H1 (cell line): ENCODE measurements around the gene ABHD16A. TPM values are rescaled to one million over a fixed set of nuclear protein-coding genes. Genes with fewer than 3 reads are reported as not detected.

ENCODE experiments used
- CTCF ChIA-PET: fragments of 300-600 bp; sonication (Branson Sonifier 250); formaldehyde crosslinking; loops from one replicate; lab custom pipeline; 2021; ENCODE audit not compliant: partially characterized antibody; lab: Charles Lee
- POLR2A ChIA-PET: fragments of 300-600 bp; sonication (Branson Sonifier 250); formaldehyde crosslinking; loops from one replicate; lab custom pipeline; 2021; ENCODE audit warnings: inconsistent platforms; ENCODE audit not compliant: partially characterized antibody; lab: Charles Lee
- DNase-seq, 2 experiments: peaks; one replicate each; pipeline versions ENCODE4 v3.0.0 to v3.0.0-alpha.2; 2010 to 2022; ENCODE audit warnings: low spot score in 2 of 2, low read depth in 1 of 2, mixed read lengths in 1 of 2
- FAIRE-seq: peaks from 2 replicates; lab custom pipeline; 2011; peaks lifted over from hg19 to GRCh38; lab: Jason Lieb, UNC
- H2AFZ ChIP-seq: 2 replicates; pipeline ENCODE4 v1.8.1; 2012; ENCODE audit warnings: low read length, inconsistent platforms
- H2AK5ac ChIP-seq: 2 replicates; pipeline ENCODE4 v1.6.1; 2013; ENCODE audit warnings: low read depth, low read length
- H2BK120ac ChIP-seq: replicated peaks from 2 replicates; pipeline ENCODE3; 2013; ENCODE audit warnings: low read depth, low read length, inconsistent platforms
- H2BK12ac ChIP-seq: 2 replicates; pipeline ENCODE4 v1.6.1; 2013; ENCODE audit warnings: low read depth, low read length
- H2BK15ac ChIP-seq: 2 replicates; pipeline ENCODE4 v1.6.1; 2013; ENCODE audit warnings: low read length
- H2BK20ac ChIP-seq: 2 replicates; pipeline ENCODE4 v1.6.1; 2013; ENCODE audit warnings: low read length
- H2BK5ac ChIP-seq: 2 replicates; pipeline ENCODE4 v1.6.1; 2013; ENCODE audit warnings: low read depth, low read length
- H3K14ac ChIP-seq: 2 replicates; pipeline ENCODE4 v1.6.1; 2013; ENCODE audit warnings: inconsistent platforms; ENCODE audit not compliant: insufficient read length
- H3K18ac ChIP-seq: 2 replicates; pipeline ENCODE4 v1.6.1; 2013; ENCODE audit warnings: low read length; ENCODE audit errors: extremely low read depth
- H3K23ac ChIP-seq: 2 replicates; pipeline ENCODE4 v1.6.1; 2013; ENCODE audit warnings: inconsistent platforms; ENCODE audit not compliant: insufficient read length
- H3K23me2 ChIP-seq: 2 replicates; pipeline ENCODE4 v1.6.1; 2013; ENCODE audit warnings: low read depth, low read length
- H3K27ac ChIP-seq: 2 replicates; pipeline ENCODE4 v1.6.1; 2011; ENCODE audit warnings: low read depth, low read length, inconsistent platforms
- H3K27me3 ChIP-seq, 4 experiments: replicated peaks in 1 of 4; 1 replicate in 1 of 4; 2 replicates in 3 of 4; pipeline versions ENCODE4 v1.6.1 to v1.8.1; 2011 to 2013; ENCODE audit warnings: low read length in 3 of 4, mild to moderate bottlenecking in 3 of 4, inconsistent platforms in 2 of 4, mixed read lengths in 2 of 4, moderate library complexity in 1 of 4; ENCODE audit not compliant: control insufficient read depth in 3 of 4, insufficient read depth in 3 of 4; ENCODE audit errors: extremely low read depth in 1 of 4
- H3K36me3 ChIP-seq, 4 experiments: 2 replicates each; pipeline versions ENCODE4 v1.6.1 to v1.8.1; 2011 to 2013; ENCODE audit warnings: mild to moderate bottlenecking in 4 of 4, low read length in 3 of 4, moderate library complexity in 2 of 4, control low read depth in 1 of 4, inconsistent platforms in 1 of 4; ENCODE audit not compliant: insufficient read depth in 4 of 4, control insufficient read depth in 2 of 4
- H3K4ac ChIP-seq: replicated peaks from 2 replicates; pipeline ENCODE3; 2013; ENCODE audit warnings: low read length, low read depth, mixed read lengths, inconsistent platforms; ENCODE audit not compliant: insufficient read length
- H3K4me1 ChIP-seq, 4 experiments: replicated peaks in 1 of 4; 1 replicate in 1 of 4; 2 replicates in 3 of 4; pipeline versions ENCODE4 v1.6.1 to v1.8.1; 2011 to 2013; ENCODE audit warnings: low read length in 3 of 4, inconsistent platforms in 2 of 4, mixed read lengths in 1 of 4; ENCODE audit not compliant: insufficient read depth in 4 of 4, control insufficient read depth in 3 of 4
- H3K4me2 ChIP-seq, 2 experiments: 2 replicates each; pipeline versions ENCODE4 v1.6.1 to v1.8.1; 2011 to 2013; ENCODE audit warnings: low read depth in 2 of 2, low read length in 2 of 2, control low read depth in 1 of 2, inconsistent platforms in 1 of 2, mild to moderate bottlenecking in 1 of 2; ENCODE audit not compliant: insufficient read depth in 1 of 2
- H3K4me3 ChIP-seq, 4 experiments: fragments of 200-600, 300-600 bp in 1 of 4; sonication (generic), shearing (Covaris generic), sonication (Bioruptor Twin) in 1 of 4; 2 replicates each; pipeline versions ENCODE4 v1.5.1 to v1.8.1; 2011 to 2016; ENCODE audit warnings: low read length in 4 of 4, low read depth in 3 of 4, control low read depth in 2 of 4, inconsistent platforms in 2 of 4, mild to moderate bottlenecking in 2 of 4, mixed read lengths in 1 of 4, moderate library complexity in 1 of 4; ENCODE audit not compliant: insufficient read depth in 2 of 4; ENCODE audit errors: extremely low read depth in 1 of 4
- H3K56ac ChIP-seq: replicated peaks from 2 replicates; pipeline ENCODE3; 2013; ENCODE audit warnings: low read depth, mild to moderate bottlenecking, mixed read lengths, low read length, inconsistent platforms; ENCODE audit not compliant: insufficient read length
- H3K79me1 ChIP-seq: 2 replicates; pipeline ENCODE4 v1.6.1; 2013; ENCODE audit warnings: low read depth, low read length, control low read depth
- H3K79me2 ChIP-seq, 2 experiments: 2 replicates each; pipeline versions ENCODE4 v1.6.1 to v1.8.1; 2012 to 2013; ENCODE audit warnings: low read length in 2 of 2, mild to moderate bottlenecking in 2 of 2, inconsistent platforms in 1 of 2; ENCODE audit not compliant: insufficient read depth in 2 of 2, control insufficient read depth in 1 of 2
- H3K9ac ChIP-seq, 4 experiments: replicated peaks in 1 of 4; 1 replicate in 1 of 4; 2 replicates in 3 of 4; pipeline versions ENCODE4 v1.6.1 to v1.8.1; 2011 to 2013; ENCODE audit warnings: low read depth in 3 of 4, low read length in 3 of 4, control low read depth in 2 of 4, mild to moderate bottlenecking in 2 of 4, moderate library complexity in 2 of 4, inconsistent platforms in 1 of 4; ENCODE audit errors: extremely low read depth in 1 of 4
- H3K9me3 ChIP-seq, 2 experiments: 2 replicates each; pipeline versions ENCODE4 v1.6.1 to v1.8.1; 2012 to 2013; ENCODE audit warnings: mild to moderate bottlenecking in 2 of 2, moderate library complexity in 2 of 2, control low read depth in 1 of 2, inconsistent platforms in 1 of 2, low read depth in 1 of 2, low read length in 1 of 2, mixed read lengths in 1 of 2; ENCODE audit not compliant: insufficient read depth in 2 of 2
- H4K20me1 ChIP-seq, 2 experiments: replicated peaks in 1 of 2; 2 replicates each; pipeline versions ENCODE3 to v1.8.1; 2011 to 2013; ENCODE audit warnings: inconsistent platforms in 2 of 2, low read length in 2 of 2, mild to moderate bottlenecking in 1 of 2; ENCODE audit not compliant: insufficient read depth in 2 of 2, control insufficient read depth in 1 of 2
- H4K5ac ChIP-seq: 2 replicates; pipeline ENCODE4 v1.6.1; 2013; ENCODE audit warnings: low read length, low read depth, mixed read lengths, inconsistent platforms; ENCODE audit not compliant: insufficient read length
- H4K8ac ChIP-seq: 2 replicates; pipeline ENCODE4 v1.8.0; 2013; ENCODE audit warnings: mild to moderate bottlenecking, moderate library complexity, low read length, inconsistent platforms; ENCODE audit not compliant: insufficient read depth; ENCODE audit errors: extremely low read depth
- H4K91ac ChIP-seq: replicated peaks from 2 replicates; pipeline ENCODE3; 2013; ENCODE audit warnings: low read length, mixed read lengths, inconsistent platforms; ENCODE audit not compliant: insufficient read length
- ATF2 ChIP-seq: IDR thresholded peaks from 2 replicates; pipeline ENCODE4 v1.6.1; 2012; ENCODE audit warnings: low read length, inconsistent platforms
- ATF3 ChIP-seq: IDR thresholded peaks from 2 replicates; pipeline ENCODE4 v1.6.1; 2011; ENCODE audit warnings: low read depth, mild to moderate bottlenecking, low read length; ENCODE audit not compliant: insufficient read depth
- CBX5 ChIP-seq: fragments of 300-800, 300-1000 bp; sonication (generic); IDR thresholded peaks from 2 replicates; pipeline ENCODE4 v1.7.1; 2016; ENCODE audit warnings: antibody characterized with exemption, low read length, low read depth
- RAD21 ChIP-seq, 2 experiments: IDR thresholded peaks in 1 of 2; conservative IDR thresholded peaks in 1 of 2; 2 replicates each; pipeline ENCODE4 v1.6.1; 2011; ENCODE audit warnings: low read depth in 2 of 2, low read length in 2 of 2, improper control_type of control experiment in 1 of 2, inconsistent platforms in 1 of 2, mild to moderate bottlenecking in 1 of 2, moderate library complexity in 1 of 2
- YY1 ChIP-seq: IDR thresholded peaks from 2 replicates; pipeline ENCODE4 v1.6.1; 2011; ENCODE audit warnings: low read depth, mild to moderate bottlenecking, low read length
- WGBS, 2 experiments: shearing (Covaris generic) in 1 of 2; methylation state at CpG; one replicate each; pipeline versions ENCODE4 v1.1.6 to v1.1.7; 2013 to 2015; ENCODE audit warnings: low lambda C conversion rate in 2 of 2, mixed read lengths in 2 of 2, inconsistent platforms in 1 of 2, low coverage in 1 of 2, missing lambda C conversion rate in 1 of 2; ENCODE audit not compliant: insufficient replicate concordance in 2 of 2, insufficient coverage in 1 of 2, insufficient read length in 1 of 2; ENCODE audit errors: extremely low coverage in 1 of 2, missing lambda C conversion rate in 1 of 2; 5-methylcytosine and 5-hydroxymethylcytosine counted together
- polyA plus RNA-seq, 7 experiments: library from polyadenylated mRNA; depleted of rRNA in 3 of 7; stranded (reverse) in 5 of 7; unstranded in 2 of 7; fragments of >200 nt in 5 of 7; fragments of 200-250 nt in 2 of 7; gene quantifications; 1 replicate in 5 of 7; 2 replicates in 1 of 7; 4 replicates in 1 of 7; pipeline versions ENCODE4 v1.2.1 to v1.2.3, GENCODE V29; 2011 to 2013; ENCODE audit warnings: missing spikeins in 2 of 7, mixed read lengths in 2 of 7
- total RNA-seq: library from RNA; stranded (reverse); fragmentation: NEBNext Ultra II Directional; extraction: Animal tissue kit (Norgen Biotek cat#: 25700); gene quantifications from 2 replicates; pipeline ENCODE4 v1.2.1, GENCODE V29; 2021

Gene ABHD16A
- total and polyA plus RNA-seq, 2 of the 8 experiments (the other 6 are each of a cell fraction or from before 2014, with no cell fraction given), result 32.9 to 40.2 TPM

GRCh38 chr6:31734247-31734820, 31.2 kb upstream of the ABHD16A start:
- no peak for DNase-seq
- peaks cover 20% of the 10 kb centered on the region for H3K23me2 ChIP-seq
- H2AFZ ChIP-seq, result no peak overlapping the region
- no peak overlapping the region for H3K14ac ChIP-seq
- H4K5ac ChIP-seq, result no peak overlapping the region
- H2BK12ac ChIP-seq, result peak overlapping the region; percentile 3; the same call in 1 of the 2 replicates
- H3K36me3 ChIP-seq, result peaks cover 10 to 30% (median 21%) of the 10 kb centered on the region in 4 experiments
- peak overlapping the region; percentile 53; the same call in 1 of the 2 replicates for H2BK5ac ChIP-seq
- ChIA-PET POLR2A (interaction anchor here (0.7 to 8.7 kb wide), 13 partner anchors 10 to 347 kb away, joined by 3 to 73 read pairs (median 4); partner anchors contain the start of genes CSNK2B, DDX39B, GPANK1 and LY6G6C), CTCF (interaction anchor here (1.0 to 5.6 kb wide), 5 partner anchors 11 to 96 kb away, joined by 3 to 23 read pairs (median 5); partner anchors contain the start of gene MPIG6B)
- 0 out of 2 replicates have a peak overlapping the region, but pooled peaks have one; percentile 3 for H2AK5ac ChIP-seq
- H3K56ac ChIP-seq, result no peak overlapping the region
- H4K20me1 ChIP-seq, result peaks cover 4 to 5% of the 10 kb centered on the region in 2 experiments
- H2BK120ac ChIP-seq, result no peak overlapping the region
- no peak overlapping the region for H4K8ac ChIP-seq
- 0% methylated on average over 2 of the region's 2 CpGs; no CpG with 5 or more reads in 1 of the 2 experiments for WGBS, 2 experiments
- peak overlapping the region; percentile 4; the same call in 1 of the 2 replicates for H2BK15ac ChIP-seq
- peak overlapping the region; percentile 78 to 99 for H3K4me2 ChIP-seq
- no peak overlapping the region; a peak in 2 of 7 replicates for H3K9ac ChIP-seq
- H3K4me1 ChIP-seq, result peaks cover 22 to 32% (median 25%) of the 10 kb centered on the region in 4 experiments
- H3K18ac ChIP-seq, result no peak overlapping the region; the same call in 1 of the 2 replicates
- no peak overlapping the region; the same call in 1 of the 2 replicates for H2BK20ac ChIP-seq
- H3K79me2 ChIP-seq, result peaks cover 0 to 26% of the 10 kb centered on the region in 2 experiments; a peak in 2 of 4 replicates
- H3K4ac ChIP-seq, result peak overlapping the region; percentile 5
- TF ChIP-seq ATF3 (peak; percentile 60), ATF2 (0 out of 2 replicates have a peak, but pooled peaks have one; percentile 94), RAD21 (IDR thresholded peaks at IDR 0.05 in 1 of 2, conservative IDR thresholded peaks at IDR 0.05 in 1 of 2; ENCODE audit: low read depth in 2 of 2, low read length in 2 of 2) (peak in 1 of 2 experiments; percentile 4; a peak in 1 of 4 replicates), YY1 (no peak), CBX5 (no peak)
- H3K4me3 ChIP-seq, result peak overlapping the region; percentile 82 to 98 (median 92)
- H3K27ac ChIP-seq, result peak overlapping the region; percentile 25; the same call in 1 of the 2 replicates
- H3K23ac ChIP-seq, result no peak overlapping the region
- FAIRE-seq, result no peak
- H3K27me3 ChIP-seq, result no peaks in the 10 kb centered on the region
- peaks cover 8% of the 10 kb centered on the region; the same call in 1 of the 2 replicates for H3K79me1 ChIP-seq
- no peaks in the 10 kb centered on the region for H3K9me3 ChIP-seq
- no peak overlapping the region for H4K91ac ChIP-seq
